Activated effector memory CD4-positive, alpha-beta T cell treated with Interleukin-2 at 50 U/mL for 16 hours (primary cell): Measurements from ENCODE around the gene CDR2L.
"Not testable (repeated sequence)": the region's sequence is repeated elsewhere in the genome, so short reads cannot be mapped to it uniquely, and the experiment has no call there.

Experiments used
- DNase-seq: peaks from one replicate; pipeline ENCODE4 v3.0.0-alpha.2; 2020

CDR2L gene

DNA sequence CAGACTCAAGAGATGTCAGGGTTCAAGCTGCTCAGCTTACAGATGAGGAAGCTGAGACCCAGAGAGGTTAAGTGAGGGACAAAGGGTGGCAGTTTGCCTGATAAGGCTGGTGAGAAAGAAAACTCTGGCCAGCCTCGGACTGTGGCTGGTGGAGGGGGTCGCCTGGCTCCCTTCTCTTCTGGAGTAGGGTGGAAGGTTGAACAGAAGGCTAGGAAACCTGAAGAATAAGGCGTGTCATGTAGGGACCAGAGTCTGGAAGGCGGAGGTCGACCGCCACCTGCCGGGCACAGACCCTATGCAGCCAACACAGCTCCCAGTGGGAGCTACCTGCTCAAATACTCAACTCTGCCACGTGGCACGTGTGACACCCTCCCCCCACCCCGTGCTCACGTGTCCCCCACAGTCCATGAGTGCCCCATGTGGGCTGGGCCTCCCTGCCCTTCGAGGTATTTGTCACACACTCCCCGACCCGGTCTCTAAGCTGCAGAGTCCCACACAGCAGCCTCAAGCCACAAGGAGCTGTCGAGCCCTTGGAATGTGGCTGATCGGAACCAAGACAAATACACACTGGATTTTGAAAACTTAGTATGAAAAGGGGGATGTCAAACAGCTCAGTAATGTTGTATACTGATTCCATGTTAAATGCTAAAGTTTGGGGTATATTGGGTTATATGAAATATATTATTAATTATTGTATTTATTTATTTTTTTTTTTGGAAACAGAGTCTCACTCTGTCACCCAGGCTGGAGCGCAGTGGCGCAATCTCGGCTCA, 26.7 kb upstream of the CDR2L start:
- DNase-seq = peak; percentile 18

- peak; percentile 70 for DNase-seq
These were observed 25.6 kb upstream of the CDR2L start for GRCh38 chr17:74961657-74962350.

DNA sequence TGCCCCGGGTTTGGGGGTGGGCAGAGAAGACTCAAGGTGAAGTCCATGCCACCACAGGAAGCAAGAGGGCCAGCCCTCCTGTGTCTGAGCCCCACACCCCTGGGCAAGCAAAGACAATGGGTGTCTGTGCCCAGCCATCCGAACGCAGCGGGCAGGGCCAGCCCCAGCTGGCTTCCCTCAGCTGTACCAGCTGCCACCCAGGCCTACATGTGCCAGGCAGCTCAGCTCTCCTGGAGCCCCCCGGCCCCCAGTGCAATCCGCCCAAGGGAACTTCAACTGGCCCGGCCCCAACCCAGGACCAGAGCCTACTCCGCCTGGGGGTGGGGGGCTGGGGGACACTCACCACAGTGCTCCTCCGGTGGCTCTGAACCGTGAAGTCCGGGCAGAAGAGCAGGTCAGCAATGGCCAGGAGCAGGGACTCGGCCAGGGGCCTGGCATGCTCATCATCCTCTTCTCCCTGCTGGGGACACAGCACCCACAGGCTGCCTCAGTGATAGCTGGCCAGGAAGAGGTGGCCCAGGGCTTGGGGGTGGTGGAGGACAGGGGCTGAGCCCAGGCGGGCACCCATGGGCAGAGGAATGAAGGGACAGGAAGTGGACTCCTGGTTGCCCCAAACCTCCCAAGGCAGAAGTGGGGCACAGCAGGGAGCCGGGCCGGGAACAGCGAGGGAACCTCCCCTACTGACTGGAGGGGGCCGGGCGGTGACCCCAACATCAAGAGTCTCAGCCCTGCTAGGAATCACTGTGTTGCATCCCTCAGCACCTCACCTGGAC, 24.6 kb upstream of the CDR2L start:
- DNase-seq = no peak

DNA sequence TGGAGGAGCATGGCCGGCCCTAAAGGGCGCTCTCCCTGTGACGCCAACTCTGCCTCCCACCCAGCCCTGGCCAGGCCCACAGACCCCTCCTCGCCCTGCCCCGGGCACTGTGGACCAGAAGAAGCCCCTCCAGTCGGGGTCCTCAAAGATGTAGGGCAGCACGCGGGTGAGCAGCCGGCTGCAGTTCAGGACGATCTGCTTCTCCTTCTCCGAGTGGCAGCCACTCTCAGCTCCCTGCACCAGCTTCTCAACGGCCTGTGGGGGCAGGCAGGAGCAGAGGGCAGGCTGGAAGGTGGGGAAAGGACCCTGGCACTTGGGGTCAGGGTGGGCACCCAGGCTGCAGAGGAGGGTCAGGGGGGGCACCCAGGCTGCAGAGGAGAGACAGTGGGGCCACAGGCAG, 23.8 kb upstream of the CDR2L start:
- DNase-seq = no peak

DNA sequence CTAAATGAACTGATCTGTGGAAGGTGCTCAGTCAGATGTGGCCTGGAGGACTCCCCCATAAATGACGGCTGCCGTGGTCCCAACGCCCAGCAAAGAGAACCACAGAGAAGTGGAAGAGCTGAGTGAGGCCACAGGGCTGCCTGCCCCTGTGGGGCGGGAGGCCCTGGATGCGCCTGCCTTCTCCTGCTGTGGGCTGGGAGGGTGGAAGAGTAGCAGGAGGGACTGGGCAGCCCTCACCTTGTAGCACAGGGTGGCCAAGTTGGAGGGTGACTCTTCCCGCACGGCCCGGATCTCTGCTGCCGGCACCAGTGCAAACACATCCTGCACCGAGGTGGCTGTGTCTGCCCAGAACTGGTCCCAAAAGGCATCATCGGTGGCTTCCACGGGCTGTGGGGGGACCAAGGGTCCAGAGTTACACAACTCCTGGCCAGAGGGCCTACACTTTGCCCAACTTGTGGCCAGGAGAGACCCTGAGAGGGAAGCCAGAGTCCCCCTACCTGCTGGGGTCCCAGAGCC, 23.1 kb upstream of the CDR2L start:
- DNase-seq = no peak

- DNase-seq = no peak
These were observed 22.3 kb upstream of the CDR2L start for GRCh38 chr17:74964988-74965622.

GRCh38 chr17:74968361-74968780, 19.1 kb upstream of the CDR2L start:
- DNase-seq = no peak

- DNase-seq = not testable (repeated sequence)
These were observed 17.9 kb upstream of the CDR2L start for GRCh38 chr17:74969501-74969900.

GRCh38 chr17:74970395-74970794, 17.0 kb upstream of the CDR2L start:
- DNase-seq = no peak

- DNase-seq = no peak
These were observed 16.2 kb upstream of the CDR2L start for GRCh38 chr17:74971069-74971841.

GRCh38 chr17:74971842-74972106, 15.7 kb upstream of the CDR2L start:
- no peak for DNase-seq

DNA sequence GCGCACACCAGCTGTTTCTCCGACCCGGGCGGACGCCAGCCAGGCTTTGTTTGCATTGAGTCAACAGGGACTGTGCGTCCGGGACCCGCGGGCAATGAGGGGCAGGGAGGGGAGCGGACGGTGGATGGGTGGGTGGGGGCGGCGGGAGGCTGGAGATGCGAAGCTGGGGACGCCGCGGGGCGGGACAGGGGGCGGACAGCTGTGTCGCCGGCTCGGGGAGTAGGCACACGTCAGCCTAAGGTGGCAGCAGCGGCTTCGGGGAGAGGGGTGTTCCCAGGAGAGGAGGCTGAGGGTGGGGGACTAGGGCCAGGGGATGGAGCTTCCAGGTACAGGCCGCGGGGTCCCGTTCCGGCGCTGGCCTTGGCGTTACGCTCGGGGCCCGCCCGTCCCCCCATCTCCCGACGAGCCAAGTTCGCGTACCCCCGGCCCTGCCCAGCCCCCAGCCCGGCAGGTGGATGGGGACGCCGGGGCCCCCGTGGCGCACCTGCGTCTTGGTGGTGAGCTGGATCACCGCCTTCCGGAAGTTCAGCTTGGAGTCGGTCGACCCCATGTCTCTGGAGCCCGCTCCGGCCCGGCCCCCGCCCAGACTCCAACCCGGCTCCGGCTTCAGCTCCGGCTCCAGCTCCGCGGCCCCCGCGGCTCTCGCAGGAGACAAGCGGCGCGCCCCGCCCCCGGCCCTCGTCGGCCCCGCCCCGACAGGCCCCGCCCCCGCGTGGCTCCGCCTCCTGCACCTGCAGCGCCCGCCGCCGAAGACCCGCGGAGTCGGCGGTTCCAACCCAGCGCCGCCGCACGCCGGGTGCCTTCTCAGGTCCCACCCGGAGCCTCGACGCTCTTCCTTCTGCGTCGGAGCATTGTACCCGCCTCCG, 15.1 kb upstream of the CDR2L start, which contains the start of gene HID1:
TSS of gene HID1 (minus strand) at position 653 of the 866 bp plus-strand sequence. CDS start at position 550, 103 bp downstream.
- peak; percentile 71 for DNase-seq

DNA sequence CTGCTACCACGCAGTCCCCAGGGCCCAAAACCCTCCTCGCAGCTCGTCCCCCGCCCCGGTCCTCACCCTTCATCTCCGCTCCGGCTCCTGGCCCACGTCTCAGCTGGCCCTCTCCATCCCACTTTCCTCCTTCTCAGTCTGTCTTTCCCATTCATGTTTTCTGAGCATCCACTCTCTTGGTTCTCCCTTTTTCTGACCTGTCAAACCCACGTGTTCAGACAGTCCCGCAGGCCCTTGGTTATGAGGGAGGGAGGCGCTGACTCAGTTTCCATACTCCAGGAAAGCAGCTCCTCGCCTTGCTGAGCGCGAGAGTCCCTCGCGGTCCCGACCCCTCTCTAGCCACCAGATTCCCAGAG, 14.5 kb upstream of the CDR2L start:
- no peak for DNase-seq

GRCh38 chr17:74975943-74976342, 11.5 kb upstream of the CDR2L start:
- no peak for DNase-seq

DNA sequence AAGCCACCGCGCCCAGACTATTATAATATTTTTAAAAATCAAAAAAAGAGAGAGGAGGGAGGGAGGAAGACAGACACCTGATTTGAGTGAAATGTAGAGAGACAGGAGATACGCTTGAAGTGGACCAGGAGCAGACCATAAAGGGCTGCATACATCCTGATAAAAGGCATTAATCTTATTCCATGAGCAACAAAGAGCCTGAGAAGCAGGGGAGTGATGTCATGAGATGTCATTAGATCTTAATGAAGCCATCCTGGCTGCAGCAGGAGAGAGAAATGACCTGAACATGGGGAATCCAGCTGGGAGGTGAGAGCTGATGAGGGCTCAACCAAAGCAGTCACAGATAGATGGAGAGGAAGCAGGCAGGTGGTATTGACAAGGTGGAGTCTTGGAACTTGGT, 9.6 kb upstream of the CDR2L start:
- DNase-seq = no peak

- no peak for DNase-seq
These were observed 9.2 kb upstream of the CDR2L start for GRCh38 chr17:74978240-74978639.

GRCh38 chr17:74979408-74980146, 7.9 kb upstream of the CDR2L start:
- DNase-seq = no peak

DNA sequence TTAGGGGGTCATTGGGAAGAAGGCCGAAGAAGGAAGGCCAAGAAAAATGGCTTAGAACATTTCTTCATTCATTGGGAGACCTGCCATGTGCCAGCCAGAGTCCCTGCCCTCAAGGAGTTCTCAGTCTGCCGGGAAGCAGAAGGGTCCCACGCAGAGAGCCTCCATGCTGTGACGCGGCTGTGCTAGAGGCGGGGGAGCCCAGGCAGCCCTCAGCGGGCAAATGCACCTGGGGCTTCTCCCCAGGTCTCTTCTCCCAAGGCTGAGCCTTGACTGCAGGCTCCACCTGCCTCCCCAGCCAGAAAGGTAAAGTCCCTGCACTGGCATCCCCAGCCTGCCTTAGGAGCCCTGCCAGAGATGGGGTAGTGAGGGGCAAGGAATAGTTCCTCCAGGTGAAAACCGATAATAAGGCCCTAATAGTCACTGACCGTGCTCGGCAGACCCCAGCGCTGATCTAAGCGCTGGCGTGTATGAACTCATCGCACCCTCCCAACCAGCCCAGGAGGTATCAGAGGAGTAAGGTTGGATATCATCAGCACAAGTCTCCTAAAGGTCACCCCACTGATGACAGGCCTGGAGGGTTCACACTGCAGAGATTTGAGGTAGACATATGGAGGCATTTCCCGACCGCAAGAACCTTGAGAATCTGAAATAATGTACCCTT, 6.0 kb upstream of the CDR2L start:
- DNase-seq = no peak

DNA sequence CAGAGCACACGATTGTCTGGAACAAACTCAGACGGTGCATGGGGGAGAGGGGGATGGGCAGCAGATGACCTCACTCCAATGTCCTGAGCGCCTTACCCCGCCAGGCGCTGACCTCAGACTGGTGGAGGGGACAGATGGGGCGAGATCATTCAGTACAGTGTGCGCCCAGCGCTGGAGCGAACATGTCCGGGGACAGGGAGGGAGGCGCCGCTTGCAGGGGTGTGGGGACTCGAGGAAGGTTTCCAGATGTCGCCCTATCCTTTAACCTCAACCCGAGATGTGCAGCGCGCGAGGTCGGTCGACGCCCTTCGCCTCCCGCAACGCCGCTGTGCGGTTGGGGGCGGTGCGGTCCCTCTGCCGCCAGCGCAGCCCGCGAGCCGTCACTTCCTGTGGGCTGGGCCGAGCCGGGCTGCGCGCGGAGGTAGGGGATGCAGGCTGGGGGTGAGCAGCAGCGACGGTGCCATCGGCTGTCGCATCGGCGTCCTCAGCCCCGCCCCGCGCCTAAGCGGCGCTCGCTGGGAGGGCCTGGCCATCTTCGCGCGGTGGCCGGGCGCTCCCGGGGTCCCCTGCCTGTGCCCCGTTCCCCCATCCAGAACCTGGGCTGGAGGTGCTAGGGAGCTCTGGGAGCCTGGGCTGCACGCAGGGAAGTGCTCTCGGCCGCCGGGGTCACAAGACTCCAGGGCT, 5.3 kb upstream of the CDR2L start:
- peak; percentile 68 for DNase-seq
